ENCODE measurements around the gene ARMC3.

DNA sequence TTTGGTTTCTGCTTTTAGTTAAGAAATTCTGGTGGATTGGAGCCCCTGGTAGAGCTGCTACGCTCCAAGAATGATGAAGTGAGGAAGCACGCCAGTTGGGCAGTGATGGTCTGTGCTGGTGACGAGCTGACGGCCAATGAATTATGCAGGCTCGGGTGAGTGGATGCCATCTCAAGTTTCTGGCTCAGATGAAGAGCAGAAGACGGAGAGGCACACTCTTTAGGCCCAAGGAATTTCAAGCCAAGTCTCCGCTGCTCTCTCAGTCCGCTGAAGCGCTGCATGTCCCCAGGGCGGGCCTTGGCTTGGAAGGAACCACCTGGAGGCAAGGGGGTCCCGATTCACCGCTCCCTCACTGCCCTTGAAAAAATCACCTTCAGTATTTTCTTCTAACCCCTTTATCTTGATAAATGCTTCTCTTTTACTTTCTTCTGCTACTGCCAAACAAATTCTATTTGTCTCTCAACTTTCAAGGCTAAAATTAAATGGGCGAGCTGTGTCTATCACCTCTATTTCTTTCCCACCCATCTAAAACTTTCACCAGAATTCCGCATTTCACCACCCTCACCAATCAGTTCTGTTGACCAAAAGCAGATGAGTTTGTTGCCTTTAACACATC is 74.2 kb downstream of the ARMC3 start:
- TF ChIP-seq SP1 (IDR thresholded peaks at IDR 0.05) = no peak
- TF ChIP-seq, protein P1, sequence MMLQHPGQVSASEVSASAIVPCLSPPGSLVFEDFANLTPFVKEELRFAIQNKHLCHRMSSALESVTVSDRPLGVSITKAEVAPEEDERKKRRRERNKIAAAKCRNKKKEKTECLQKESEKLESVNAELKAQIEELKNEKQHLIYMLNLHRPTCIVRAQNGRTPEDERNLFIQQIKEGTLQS (IDR thresholded peaks at IDR 0.05) = no peak

Data from liver (tissue), 1 donor.